Neutrophil (primary cell): Measurements from ENCODE around the gene DNAH9.

Experiments
- H3K27ac ChIP-seq: fragments of 200-600 bp; sonication (generic); 2 replicates; pipeline ENCODE4 v1.5.1; 2016; ENCODE audit warnings: mild to moderate bottlenecking, moderate library complexity
- H3K27me3 ChIP-seq: fragments of 200-600 bp; sonication (generic); 2 replicates; pipeline ENCODE4 v1.6.0; 2016; ENCODE audit warnings: mild to moderate bottlenecking
- H3K36me3 ChIP-seq: fragments of 200-600 bp; sonication (generic); 2 replicates; pipeline ENCODE4 v1.5.1; 2017
- H3K4me1 ChIP-seq, 2 experiments: fragments of 200-600 bp in 1 of 2; sonication (generic) in 1 of 2; 1 replicate in 1 of 2; 2 replicates in 1 of 2; pipeline versions ENCODE4 v1.5.1 to v1.6.1; 2013 to 2016; ENCODE audit warnings: low read depth in 1 of 2, low read length in 1 of 2, mild to moderate bottlenecking in 1 of 2, moderate library complexity in 1 of 2; ENCODE audit not compliant: control insufficient read depth in 1 of 2, insufficient read depth in 1 of 2
- H3K4me3 ChIP-seq, 2 experiments: fragments of 200-600 bp in 1 of 2; sonication (generic) in 1 of 2; 1 replicate in 1 of 2; 2 replicates in 1 of 2; pipeline ENCODE4 v1.5.1; 2013 to 2016; ENCODE audit warnings: low read depth in 1 of 2, low read length in 1 of 2, mild to moderate bottlenecking in 1 of 2, moderate library complexity in 1 of 2
- H3K9me3 ChIP-seq: fragments of 200-600 bp; sonication (generic); 2 replicates; pipeline ENCODE4 v1.5.1; 2016
- TF ChIP-seq, protein P1 (sequence below): fragments of 200-600 bp; sonication (generic); IDR thresholded peaks from 2 replicates; pipeline ENCODE4 v1.5.1; 2016; ENCODE audit warnings: antibody characterized with exemption

The DNAH9 gene

DNA sequence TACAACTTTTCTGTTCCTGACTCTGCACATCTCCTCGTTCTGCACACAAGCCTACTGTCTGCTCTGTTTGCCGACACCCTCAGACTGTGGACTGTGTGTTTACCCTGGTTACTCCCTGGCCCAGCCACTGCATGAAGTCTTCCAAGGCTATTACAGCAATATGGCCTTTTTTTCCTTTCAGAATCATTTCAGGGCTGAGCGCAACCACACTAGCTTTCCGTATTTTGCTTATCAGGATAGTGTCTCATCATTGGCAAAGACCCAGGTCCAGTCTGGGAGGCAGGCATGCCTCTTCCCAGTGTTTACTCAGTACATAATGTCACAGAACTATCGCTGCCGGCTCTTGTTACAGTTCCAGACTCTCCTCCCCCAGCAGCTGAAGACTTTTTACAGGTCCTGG is 10.1 kb downstream of the DNAH9 start:
- no peaks in the 10 kb centered on the region for H3K9me3 ChIP-seq
- no peaks in the 10 kb centered on the region for H3K36me3 ChIP-seq
- no peak overlapping the region for H3K4me3 ChIP-seq
- no peak overlapping the region for H3K27ac ChIP-seq
- TF ChIP-seq, protein P1, sequence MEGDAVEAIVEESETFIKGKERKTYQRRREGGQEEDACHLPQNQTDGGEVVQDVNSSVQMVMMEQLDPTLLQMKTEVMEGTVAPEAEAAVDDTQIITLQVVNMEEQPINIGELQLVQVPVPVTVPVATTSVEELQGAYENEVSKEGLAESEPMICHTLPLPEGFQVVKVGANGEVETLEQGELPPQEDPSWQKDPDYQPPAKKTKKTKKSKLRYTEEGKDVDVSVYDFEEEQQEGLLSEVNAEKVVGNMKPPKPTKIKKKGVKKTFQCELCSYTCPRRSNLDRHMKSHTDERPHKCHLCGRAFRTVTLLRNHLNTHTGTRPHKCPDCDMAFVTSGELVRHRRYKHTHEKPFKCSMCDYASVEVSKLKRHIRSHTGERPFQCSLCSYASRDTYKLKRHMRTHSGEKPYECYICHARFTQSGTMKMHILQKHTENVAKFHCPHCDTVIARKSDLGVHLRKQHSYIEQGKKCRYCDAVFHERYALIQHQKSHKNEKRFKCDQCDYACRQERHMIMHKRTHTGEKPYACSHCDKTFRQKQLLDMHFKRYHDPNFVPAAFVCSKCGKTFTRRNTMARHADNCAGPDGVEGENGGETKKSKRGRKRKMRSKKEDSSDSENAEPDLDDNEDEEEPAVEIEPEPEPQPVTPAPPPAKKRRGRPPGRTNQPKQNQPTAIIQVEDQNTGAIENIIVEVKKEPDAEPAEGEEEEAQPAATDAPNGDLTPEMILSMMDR = no peak
- no peaks in the 10 kb centered on the region for H3K4me1 ChIP-seq
- H3K27me3 ChIP-seq = no peaks in the 10 kb centered on the region

DNA sequence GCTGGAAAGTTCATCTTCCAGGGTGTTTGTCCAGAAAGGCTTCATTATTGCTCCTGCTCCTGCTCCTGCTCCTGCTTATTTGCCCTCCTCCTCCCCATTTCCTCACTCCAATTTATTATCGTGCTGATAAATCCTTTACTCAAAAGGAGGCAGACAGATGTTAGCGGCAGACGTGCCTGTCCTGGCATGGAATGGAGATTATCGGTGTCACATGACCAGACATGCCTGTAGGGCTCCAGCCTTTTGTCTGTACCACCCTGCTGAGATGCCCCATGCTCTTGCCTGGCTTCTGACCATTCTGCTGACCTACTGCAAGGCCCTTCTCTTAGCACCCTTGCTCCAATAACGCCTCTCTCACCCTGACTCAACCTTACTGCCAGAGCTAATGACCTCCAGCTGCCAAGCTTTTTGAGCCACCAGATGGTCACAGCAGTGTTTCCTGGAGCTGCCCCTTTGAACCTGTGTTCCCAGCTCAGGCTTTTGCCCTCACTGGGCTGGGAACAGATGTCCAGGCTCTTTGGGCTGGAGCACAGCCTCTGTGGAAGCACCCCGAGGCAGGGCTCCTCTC is 12.8 kb downstream of the DNAH9 start:
- Histone ChIP-seq H3K27me3 (no peaks in the 10 kb centered on the region), H3K36me3 (no peaks in the 10 kb centered on the region), H3K4me1 (no peaks in the 10 kb centered on the region), H3K4me3 (no peak overlapping the region), H3K27ac (no peak overlapping the region), H3K9me3 (no peaks in the 10 kb centered on the region)
- TF ChIP-seq, protein P1 = no peak

DNA sequence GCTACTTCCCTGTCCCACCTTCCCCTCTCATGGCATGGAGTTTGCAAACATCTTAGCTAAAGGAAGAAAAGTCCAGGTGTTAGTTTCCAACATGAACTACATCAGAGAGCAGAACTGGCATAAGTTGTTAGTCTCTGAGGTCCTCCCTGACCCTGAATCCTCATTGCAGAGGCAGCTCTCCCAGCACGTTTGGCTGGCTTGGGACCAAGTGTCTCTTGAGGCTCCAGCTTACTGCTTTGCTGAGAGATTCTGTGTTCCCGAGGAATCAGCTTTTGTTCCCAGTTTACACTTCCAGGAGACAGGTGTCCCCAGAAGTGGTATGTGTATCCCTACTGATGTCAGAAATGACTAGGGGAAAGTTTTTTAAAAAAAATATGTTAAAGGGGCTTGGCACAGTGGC is 14.7 kb downstream of the DNAH9 start:
- H3K9me3 ChIP-seq = no peaks in the 10 kb centered on the region
- H3K4me1 ChIP-seq = no peaks in the 10 kb centered on the region
- no peaks in the 10 kb centered on the region for H3K36me3 ChIP-seq
- H3K4me3 ChIP-seq = no peak overlapping the region
- H3K27ac ChIP-seq = no peak overlapping the region
- H3K27me3 ChIP-seq = no peaks in the 10 kb centered on the region
- TF ChIP-seq, protein P1 = no peak

DNA sequence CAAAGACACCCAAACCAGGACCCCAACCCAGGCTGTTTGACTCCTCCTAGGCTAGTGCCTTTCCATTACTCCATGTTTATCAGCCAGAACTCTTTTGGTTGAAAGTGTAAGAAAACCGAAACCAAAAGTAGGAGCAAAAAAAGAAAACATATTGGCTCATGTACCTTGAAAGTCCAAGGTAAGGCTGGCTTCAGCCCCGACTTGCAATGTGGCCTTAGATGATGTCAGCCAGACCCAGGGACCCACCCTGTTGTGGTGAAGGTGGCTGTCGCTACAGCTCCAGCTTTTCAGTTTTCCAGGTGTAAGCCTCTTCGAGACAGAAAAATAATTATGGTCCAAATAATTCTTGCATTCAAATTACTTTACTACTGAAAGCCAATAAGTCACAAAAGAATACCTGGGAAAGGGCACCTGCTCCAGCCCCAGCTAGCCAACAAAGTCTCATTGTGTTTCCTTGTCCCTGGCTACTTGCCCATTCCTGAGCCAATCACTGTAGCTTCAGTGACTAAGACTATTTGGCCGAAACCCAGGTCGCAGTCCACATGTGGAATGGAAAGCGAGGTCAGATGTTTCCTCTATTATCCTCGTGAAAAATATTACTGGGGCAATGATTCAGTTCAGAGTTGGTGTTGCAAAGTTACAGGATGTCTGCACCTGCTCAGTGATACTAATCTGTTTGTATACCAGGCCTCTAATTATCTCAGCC is 20.7 kb downstream of the DNAH9 start:
- Histone ChIP-seq H3K27ac (no peak overlapping the region), H3K4me3 (no peak overlapping the region), H3K9me3 (no peaks in the 10 kb centered on the region), H3K27me3 (no peaks in the 10 kb centered on the region), H3K36me3 (no peaks in the 10 kb centered on the region), H3K4me1 (no peaks in the 10 kb centered on the region)
- TF ChIP-seq, protein P1 = no peak

DNA sequence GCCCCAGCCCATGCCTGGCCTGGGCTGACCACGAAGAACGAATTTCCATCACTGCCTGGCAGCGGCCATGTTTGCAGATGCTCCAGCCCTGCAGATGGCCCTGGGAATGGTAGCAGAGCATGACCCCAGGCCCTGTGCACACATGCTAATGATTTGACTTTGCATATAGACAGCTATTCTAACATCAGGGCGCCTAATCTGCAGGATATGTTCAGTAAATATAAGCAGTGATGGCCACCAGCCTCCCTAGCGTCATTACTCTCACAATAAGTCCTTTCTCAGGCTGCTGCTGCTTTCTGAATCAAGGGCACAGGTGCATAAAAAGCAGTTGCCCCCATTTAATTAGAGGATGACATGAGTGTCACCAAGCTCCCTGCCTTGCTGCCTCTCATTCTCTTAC is 24.2 kb downstream of the DNAH9 start:
- TF ChIP-seq, protein P1 = no peak
- no peaks in the 10 kb centered on the region for H3K27me3 ChIP-seq
- H3K9me3 ChIP-seq = no peaks in the 10 kb centered on the region
- no peak overlapping the region for H3K4me3 ChIP-seq
- no peak overlapping the region for H3K27ac ChIP-seq
- no peaks in the 10 kb centered on the region for H3K4me1 ChIP-seq
- H3K36me3 ChIP-seq = no peaks in the 10 kb centered on the region
